ENCODE results near the gene FAM3A. TPM values are rescaled to one million over a fixed set of nuclear protein-coding genes. Genes with fewer than 3 reads are reported as not detected.

Gene FAM3A
- total and polyA plus RNA-seq, 2 experiments from 2014 or later, result 12.0 to 16.5 TPM

GRCh38 chrX:154469880-154470279, 46.2 kb downstream of the FAM3A start (continued):
- TF ChIP-seq REST (IDR thresholded peaks at IDR 0.05; ENCODE audit: unreplicated experiment), result no peak
- TF ChIP-seq CREB1 (CRISPR knock-in tag; IDR thresholded peaks at IDR 0.05; ENCODE audit: low read depth), result no peak
- TF ChIP-seq ETS1 (IDR thresholded peaks at IDR 0.05), result no peak

- peaks cover 4% of the 10 kb centered on the region for H3K27me3 Mint-ChIP-seq (ENCODE audit: insufficient read depth, low read depth, poor library complexity)
- H3K27me3 ChIP-seq (ENCODE audit: insufficient read depth), result no peaks in the 10 kb centered on the region
- no peak overlapping the region for H3K27ac ChIP-seq (ENCODE audit: low read depth)
- peaks cover 6% of the 10 kb centered on the region for H3K36me3 Mint-ChIP-seq (ENCODE audit: low read depth)
- no peaks in the 10 kb centered on the region for H3K9me3 Mint-ChIP-seq
- H3F3A ChIP-seq (replicated peaks; ENCODE audit: low read depth), result no peaks in the 10 kb centered on the region
- ATAC-seq, result no peak
- H3K4me1 Mint-ChIP-seq, result no peaks in the 10 kb centered on the region
- no peaks in the 10 kb centered on the region for H3K4me1 ChIP-seq (ENCODE audit: insufficient read depth)
- no peak overlapping the region for H3K4me2 ChIP-seq
- no peaks in the 10 kb centered on the region for H3K9me2 ChIP-seq (ENCODE audit: insufficient read depth)
- no peak overlapping the region for H3K4me3 ChIP-seq
- H4K20me1 ChIP-seq (replicated peaks; ENCODE audit: insufficient read depth), result no peaks in the 10 kb centered on the region; the same call in 1 of the 2 replicates
- no peak overlapping the region for H3K27ac Mint-ChIP-seq
- H3K4me3 Mint-ChIP-seq, result no peak overlapping the region
- TF ChIP-seq ZNF114 (CRISPR knock-in tag; IDR thresholded peaks at IDR 0.05) (no peak), STAT1 (IDR thresholded peaks at IDR 0.05; ENCODE audit: unreplicated experiment) (no peak), NANOG (IDR thresholded peaks at IDR 0.05; ENCODE audit: borderline replicate concordance) (no peak)
- H3K36me3 ChIP-seq (ENCODE audit: insufficient read depth), result no peaks in the 10 kb centered on the region
- no peaks in the 10 kb centered on the region for H3K79me2 ChIP-seq (replicated peaks; ENCODE audit: insufficient read depth)
- no peak for DNase-seq (ENCODE audit: low spot score)
- no peak overlapping the region for H2AFZ ChIP-seq
Measured at GRCh38 chrX:154469114-154469513, 46.9 kb downstream of the FAM3A start.

- ATAC-seq, result no peak
- no peaks in the 10 kb centered on the region for H3K9me3 Mint-ChIP-seq
- TF ChIP-seq POLR2AphosphoS5 (IDR thresholded peaks at IDR 0.05; ENCODE audit: low read depth) (no peak), NANOG (IDR thresholded peaks at IDR 0.05; ENCODE audit: borderline replicate concordance) (no peak), ZNF114 (CRISPR knock-in tag; IDR thresholded peaks at IDR 0.05) (no peak), REST (IDR thresholded peaks at IDR 0.05; ENCODE audit: unreplicated experiment) (no peak)
Measured at GRCh38 chrX:154468217-154468616, 47.8 kb downstream of the FAM3A start.

More at GRCh38 chrX:154468217-154468616, 47.8 kb downstream of the FAM3A start:
- Mint-ChIP-seq H3K4me1 (no peaks in the 10 kb centered on the region), H3K36me3 (ENCODE audit: low read depth) (peaks cover 3% of the 10 kb centered on the region; the same call in 2 of the 3 replicates), H3K27me3 (ENCODE audit: insufficient read depth, low read depth, poor library complexity) (peaks cover 2% of the 10 kb centered on the region), H3K27ac (no peak overlapping the region), H3K4me3 (no peak overlapping the region)
- Histone ChIP-seq H3K36me3 (ENCODE audit: insufficient read depth) (no peaks in the 10 kb centered on the region), H3K27ac (ENCODE audit: low read depth) (no peak overlapping the region), H3K4me1 (ENCODE audit: insufficient read depth) (no peaks in the 10 kb centered on the region), H2AFZ (no peak overlapping the region), H3K9me2 (ENCODE audit: insufficient read depth) (no peaks in the 10 kb centered on the region), H3K4me3 (no peak overlapping the region), H3K27me3 (ENCODE audit: insufficient read depth) (no peaks in the 10 kb centered on the region), H3K79me2 (replicated peaks; ENCODE audit: insufficient read depth) (no peaks in the 10 kb centered on the region), H3F3A (replicated peaks; ENCODE audit: low read depth) (no peaks in the 10 kb centered on the region), H3K4me2 (no peak overlapping the region), H4K20me1 (replicated peaks; ENCODE audit: insufficient read depth) (no peaks in the 10 kb centered on the region; the same call in 1 of the 2 replicates)
- no peak for DNase-seq (ENCODE audit: low spot score)

All from GM23338 (cell line).